Ishikawa (cell line): ENCODE measurements around the gene CKM.

Experiments
- CEBPB ChIP-seq: IDR thresholded peaks from 2 replicates; pipeline ENCODE4 v1.6.1; 2012
- CREB1 ChIP-seq: IDR thresholded peaks from 2 replicates; pipeline ENCODE4 v1.6.1; 2012; ENCODE audit warnings: low read depth
- EGR1 ChIP-seq: IDR thresholded peaks from 2 replicates; pipeline ENCODE4 v1.6.1; 2012
- EP300 ChIP-seq: IDR thresholded peaks from 2 replicates; pipeline ENCODE4 v1.6.1; 2012; ENCODE audit warnings: borderline replicate concordance
- FOXM1 ChIP-seq: IDR thresholded peaks from 2 replicates; pipeline ENCODE4 v1.6.1; 2012; ENCODE audit warnings: low read depth, borderline replicate concordance
- NFIC ChIP-seq: IDR thresholded peaks from 2 replicates; pipeline ENCODE4 v1.6.1; 2012
- RAD21 ChIP-seq: IDR thresholded peaks from 2 replicates; pipeline ENCODE4 v1.6.1; 2012; ENCODE audit warnings: low read depth
- TAF1 ChIP-seq: IDR thresholded peaks from 2 replicates; pipeline ENCODE4 v1.6.1; 2012; ENCODE audit warnings: low read depth, mild to moderate bottlenecking
- TCF12 ChIP-seq: IDR thresholded peaks from 2 replicates; pipeline ENCODE4 v1.6.1; 2012; ENCODE audit warnings: low read depth
- TEAD4 ChIP-seq: IDR thresholded peaks from 2 replicates; pipeline ENCODE4 v1.6.1; 2012
- YY1 ChIP-seq: IDR thresholded peaks from 2 replicates; pipeline ENCODE4 v1.6.1; 2012; ENCODE audit warnings: low read depth
- ZBTB7A ChIP-seq: IDR thresholded peaks from 2 replicates; pipeline ENCODE4 v1.6.1; 2012; ENCODE audit warnings: low read depth
- TF ChIP-seq, protein P1 (sequence below): IDR thresholded peaks from 2 replicates; pipeline ENCODE4 v1.6.1; 2012
- TF ChIP-seq, protein P2 (sequence below): IDR thresholded peaks from 2 replicates; pipeline ENCODE4 v1.6.1; 2012
- TF ChIP-seq, protein P3 (sequence below): IDR thresholded peaks from 2 replicates; pipeline ENCODE4 v1.6.1; 2012; ENCODE audit warnings: low read depth, mild to moderate bottlenecking

Gene CKM

DNA sequence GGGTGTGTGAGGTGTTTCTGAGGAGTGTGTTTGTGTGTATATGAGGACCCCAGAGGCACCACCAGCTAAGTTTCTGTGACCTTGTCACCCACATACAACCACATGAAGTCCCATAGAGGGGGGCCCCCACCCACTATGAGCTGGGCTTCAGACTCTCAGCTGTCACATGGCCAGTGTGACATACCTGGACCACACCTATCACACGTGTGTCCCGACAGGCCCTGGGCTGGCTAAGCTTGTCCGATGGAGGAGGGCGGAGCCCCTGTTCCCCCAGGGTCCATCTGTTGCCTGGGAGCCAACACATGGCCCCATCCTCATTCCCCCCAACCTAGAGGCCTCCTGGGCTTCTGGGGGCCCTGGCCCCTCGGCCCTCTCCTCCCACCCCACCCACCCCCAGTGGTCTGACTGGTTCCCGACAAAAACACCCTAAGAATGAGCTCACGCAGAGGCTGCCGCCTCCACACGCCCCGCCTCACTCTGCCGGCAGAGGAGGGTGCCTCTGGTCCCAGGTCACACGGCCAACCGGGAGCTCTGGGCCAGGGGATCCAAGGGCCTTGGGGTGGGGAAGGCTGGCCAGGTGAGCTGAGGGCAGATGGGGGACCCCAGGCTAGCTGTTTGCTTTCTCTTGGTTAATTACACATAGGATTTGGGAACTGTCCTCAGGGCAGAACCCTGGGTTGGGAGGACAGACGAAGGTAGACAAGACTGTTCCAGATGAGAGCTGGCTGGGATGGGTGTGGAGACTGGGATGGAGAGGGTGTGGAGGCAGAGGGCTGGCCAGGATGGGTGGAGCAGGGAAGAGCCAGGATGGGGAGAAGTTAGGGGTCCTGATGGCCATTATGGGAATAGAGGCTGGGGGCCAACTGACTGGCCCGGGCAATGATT lies 22.2 kb upstream of the CKM start:
- TF ChIP-seq RAD21: no peak
- TF ChIP-seq CREB1: no peak
- no peak for TF ChIP-seq TEAD4
- no peak for TF ChIP-seq CEBPB

- no peak for TF ChIP-seq EP300
- TF ChIP-seq CEBPB: no peak
These were observed 20.2 kb upstream of the CKM start for GRCh38 chr19:45342911-45343310.

DNA sequence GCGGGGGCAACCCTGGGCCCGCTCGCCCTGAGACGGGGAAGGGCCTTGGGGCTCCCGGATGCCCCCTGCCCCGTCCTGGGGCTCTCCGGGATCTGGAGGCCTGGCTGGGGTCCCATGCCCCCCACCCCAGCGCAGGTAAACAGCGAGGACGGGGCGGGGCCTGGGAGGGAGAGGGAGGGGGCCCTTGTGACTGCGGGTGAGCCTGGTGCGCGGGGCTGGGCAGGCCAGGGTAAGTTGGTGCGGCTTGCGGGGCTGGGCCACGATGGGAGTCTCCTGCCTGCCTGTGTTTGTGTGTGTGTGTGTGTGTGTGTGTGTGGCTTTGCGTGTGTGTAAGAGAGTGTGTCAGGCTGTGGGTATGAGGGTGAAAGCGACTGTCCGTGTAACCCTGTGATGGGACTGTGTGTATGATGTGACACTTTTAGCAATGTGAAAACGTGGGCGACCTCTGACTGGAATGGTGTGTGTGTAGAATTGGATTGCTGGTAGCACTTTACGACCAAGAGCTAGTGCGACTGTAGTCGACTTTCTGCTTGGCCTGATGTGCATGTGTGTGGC lies 18.3 kb upstream of the CKM start:
- TF ChIP-seq CREB1: no peak
- TF ChIP-seq, protein P1, sequence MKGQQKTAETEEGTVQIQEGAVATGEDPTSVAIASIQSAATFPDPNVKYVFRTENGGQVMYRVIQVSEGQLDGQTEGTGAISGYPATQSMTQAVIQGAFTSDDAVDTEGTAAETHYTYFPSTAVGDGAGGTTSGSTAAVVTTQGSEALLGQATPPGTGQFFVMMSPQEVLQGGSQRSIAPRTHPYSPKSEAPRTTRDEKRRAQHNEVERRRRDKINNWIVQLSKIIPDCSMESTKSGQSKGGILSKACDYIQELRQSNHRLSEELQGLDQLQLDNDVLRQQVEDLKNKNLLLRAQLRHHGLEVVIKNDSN: no peak
- TF ChIP-seq TEAD4: no peak
- TF ChIP-seq YY1: no peak
- no peak for TF ChIP-seq FOXM1
- TF ChIP-seq EGR1: no peak
- no peak for TF ChIP-seq EP300
- no peak for TF ChIP-seq TCF12

DNA sequence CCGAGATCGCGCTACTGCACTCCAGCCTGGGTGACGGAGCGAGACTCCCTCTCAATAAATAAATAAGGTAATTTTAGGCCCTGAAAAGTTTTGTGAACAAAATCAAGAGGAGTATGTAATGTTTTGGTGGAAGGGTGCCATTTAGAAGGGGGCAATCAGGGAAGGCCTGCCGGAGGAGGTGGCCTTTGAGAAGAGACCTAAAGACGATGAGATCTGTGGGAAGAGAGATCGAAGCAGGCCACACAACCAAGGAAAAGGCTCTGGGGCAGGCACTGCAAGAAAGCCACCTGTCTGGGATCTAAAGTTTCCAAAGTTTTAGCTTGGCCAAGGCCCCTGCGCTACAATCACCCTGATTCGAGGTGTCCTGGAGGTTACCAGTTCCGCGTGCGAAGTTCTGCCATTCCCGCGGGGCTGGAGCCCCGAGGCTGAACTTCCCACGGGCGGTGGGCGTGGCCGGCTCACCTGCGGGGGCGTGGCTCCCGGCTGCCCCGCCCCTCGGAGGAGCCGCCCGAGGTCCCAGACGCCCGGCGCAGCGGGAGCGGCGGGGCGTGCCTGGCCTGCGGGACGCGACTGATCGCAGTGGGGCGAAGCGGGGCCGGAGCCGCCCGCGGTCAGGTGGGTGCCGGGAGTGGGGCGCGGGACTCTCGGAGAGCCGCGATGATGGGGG lies 17.7 kb upstream of the CKM start, which contains the start of gene KLC3:
Gene KLC3 (plus strand): TSS at position 519 of the 667 bp plus-strand sequence. CDS start 4,792 bp downstream, outside the sequence.
- TF ChIP-seq CREB1 (no peak), TAF1 (0 out of 2 replicates have a peak, but pooled peaks have one; percentile 12), YY1 (no peak)
- TF ChIP-seq, protein P2, sequence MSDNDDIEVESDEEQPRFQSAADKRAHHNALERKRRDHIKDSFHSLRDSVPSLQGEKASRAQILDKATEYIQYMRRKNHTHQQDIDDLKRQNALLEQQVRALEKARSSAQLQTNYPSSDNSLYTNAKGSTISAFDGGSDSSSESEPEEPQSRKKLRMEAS: peak; percentile 79

DNA sequence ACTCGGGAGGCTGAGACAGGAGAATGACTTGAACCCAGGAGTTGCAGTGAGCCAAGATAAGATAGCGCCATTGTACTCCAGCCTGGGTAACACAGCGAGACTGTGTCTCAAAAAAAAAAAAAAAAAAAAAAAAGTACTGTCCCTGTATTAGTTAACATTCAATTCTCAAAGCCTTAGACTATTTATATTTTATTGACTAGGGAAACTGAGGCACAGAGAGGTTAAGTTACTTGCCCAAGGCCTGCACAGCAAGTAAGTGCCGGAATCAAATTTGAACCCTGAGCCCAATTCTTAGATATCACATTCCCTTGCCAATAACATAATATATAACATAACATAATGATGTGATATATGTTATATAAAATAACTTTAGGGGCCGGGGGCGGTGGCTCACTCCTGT lies 17.0 kb upstream of the CKM start:
- no peak for TF ChIP-seq EP300
- no peak for TF ChIP-seq CREB1
- TF ChIP-seq TCF12: no peak
- TF ChIP-seq, protein P2: no peak
- TF ChIP-seq, protein P1: no peak
- TF ChIP-seq ZBTB7A: no peak
- no peak for TF ChIP-seq NFIC
- TF ChIP-seq TAF1: no peak
- TF ChIP-seq YY1: no peak
- TF ChIP-seq CEBPB: no peak
- TF ChIP-seq TEAD4: no peak
- TF ChIP-seq, protein P3, sequence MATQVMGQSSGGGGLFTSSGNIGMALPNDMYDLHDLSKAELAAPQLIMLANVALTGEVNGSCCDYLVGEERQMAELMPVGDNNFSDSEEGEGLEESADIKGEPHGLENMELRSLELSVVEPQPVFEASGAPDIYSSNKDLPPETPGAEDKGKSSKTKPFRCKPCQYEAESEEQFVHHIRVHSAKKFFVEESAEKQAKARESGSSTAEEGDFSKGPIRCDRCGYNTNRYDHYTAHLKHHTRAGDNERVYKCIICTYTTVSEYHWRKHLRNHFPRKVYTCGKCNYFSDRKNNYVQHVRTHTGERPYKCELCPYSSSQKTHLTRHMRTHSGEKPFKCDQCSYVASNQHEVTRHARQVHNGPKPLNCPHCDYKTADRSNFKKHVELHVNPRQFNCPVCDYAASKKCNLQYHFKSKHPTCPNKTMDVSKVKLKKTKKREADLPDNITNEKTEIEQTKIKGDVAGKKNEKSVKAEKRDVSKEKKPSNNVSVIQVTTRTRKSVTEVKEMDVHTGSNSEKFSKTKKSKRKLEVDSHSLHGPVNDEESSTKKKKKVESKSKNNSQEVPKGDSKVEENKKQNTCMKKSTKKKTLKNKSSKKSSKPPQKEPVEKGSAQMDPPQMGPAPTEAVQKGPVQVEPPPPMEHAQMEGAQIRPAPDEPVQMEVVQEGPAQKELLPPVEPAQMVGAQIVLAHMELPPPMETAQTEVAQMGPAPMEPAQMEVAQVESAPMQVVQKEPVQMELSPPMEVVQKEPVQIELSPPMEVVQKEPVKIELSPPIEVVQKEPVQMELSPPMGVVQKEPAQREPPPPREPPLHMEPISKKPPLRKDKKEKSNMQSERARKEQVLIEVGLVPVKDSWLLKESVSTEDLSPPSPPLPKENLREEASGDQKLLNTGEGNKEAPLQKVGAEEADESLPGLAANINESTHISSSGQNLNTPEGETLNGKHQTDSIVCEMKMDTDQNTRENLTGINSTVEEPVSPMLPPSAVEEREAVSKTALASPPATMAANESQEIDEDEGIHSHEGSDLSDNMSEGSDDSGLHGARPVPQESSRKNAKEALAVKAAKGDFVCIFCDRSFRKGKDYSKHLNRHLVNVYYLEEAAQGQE: no peak
- TF ChIP-seq EGR1: no peak
- TF ChIP-seq RAD21: no peak
- no peak for TF ChIP-seq FOXM1

- TF ChIP-seq YY1: no peak
- no peak for TF ChIP-seq TAF1
- TF ChIP-seq CREB1: no peak
- no peak for TF ChIP-seq NFIC
- no peak for TF ChIP-seq FOXM1
- TF ChIP-seq, protein P1: no peak
- TF ChIP-seq, protein P3: no peak
- TF ChIP-seq EP300: no peak
- TF ChIP-seq, protein P2: no peak
- no peak for TF ChIP-seq TEAD4
- no peak for TF ChIP-seq EGR1
- no peak for TF ChIP-seq ZBTB7A
- no peak for TF ChIP-seq CEBPB
- TF ChIP-seq TCF12: no peak
These were observed 14.1 kb upstream of the CKM start for GRCh38 chr19:45336696-45337251.
